Fibroblast of the aortic adventitia (primary cell): ENCODE data around the gene LLPH. TPM values are rescaled to one million over a fixed set of nuclear protein-coding genes. Genes with fewer than 3 reads are reported as not detected.

ENCODE experiments used
- DNase-seq: peaks from one replicate; pipeline ENCODE4 v3.0.0-alpha.2; 2010; ENCODE audit warnings: low read depth
- H3K4me3 ChIP-seq: 2 replicates; pipeline ENCODE4 v1.5.1; 2011; ENCODE audit warnings: low read depth, mild to moderate bottlenecking, control low read depth, low read length, moderate library complexity
- total RNA-seq: library from RNA; depleted of rRNA; stranded (reverse); fragments of >200 nt; gene quantifications from 2 replicates; pipeline ENCODE4 v1.2.3, GENCODE V29; 2012; ENCODE audit warnings: low replicate concordance
- TF ChIP-seq, protein P1 (sequence below): IDR thresholded peaks from 2 replicates; pipeline ENCODE4 v1.5.1; 2011; ENCODE audit warnings: mild to moderate bottlenecking, low read length, control low read depth, inconsistent platforms; ENCODE audit not compliant: insufficient read depth

LLPH gene
- total RNA-seq, 1 donor: 9.3 TPM

DNA sequence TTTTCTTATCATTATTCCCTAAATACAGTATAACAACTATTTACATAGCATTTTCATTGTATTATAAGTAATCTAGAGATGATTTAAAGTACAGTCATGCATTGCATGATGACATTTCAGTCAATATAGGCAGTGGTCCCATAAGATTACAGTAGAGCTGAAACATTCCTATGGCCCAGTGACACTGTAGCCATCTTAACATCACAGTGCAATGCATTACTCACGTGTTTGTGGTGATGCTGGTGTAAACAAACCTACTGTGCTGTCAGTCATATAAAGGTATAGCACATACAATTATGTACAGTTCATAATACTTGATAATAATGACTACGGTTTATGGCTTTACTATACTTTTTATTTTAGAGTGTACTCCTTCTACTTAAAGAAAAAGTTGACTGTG lies 13.3 kb downstream of the LLPH start:
- TF ChIP-seq, protein P1, sequence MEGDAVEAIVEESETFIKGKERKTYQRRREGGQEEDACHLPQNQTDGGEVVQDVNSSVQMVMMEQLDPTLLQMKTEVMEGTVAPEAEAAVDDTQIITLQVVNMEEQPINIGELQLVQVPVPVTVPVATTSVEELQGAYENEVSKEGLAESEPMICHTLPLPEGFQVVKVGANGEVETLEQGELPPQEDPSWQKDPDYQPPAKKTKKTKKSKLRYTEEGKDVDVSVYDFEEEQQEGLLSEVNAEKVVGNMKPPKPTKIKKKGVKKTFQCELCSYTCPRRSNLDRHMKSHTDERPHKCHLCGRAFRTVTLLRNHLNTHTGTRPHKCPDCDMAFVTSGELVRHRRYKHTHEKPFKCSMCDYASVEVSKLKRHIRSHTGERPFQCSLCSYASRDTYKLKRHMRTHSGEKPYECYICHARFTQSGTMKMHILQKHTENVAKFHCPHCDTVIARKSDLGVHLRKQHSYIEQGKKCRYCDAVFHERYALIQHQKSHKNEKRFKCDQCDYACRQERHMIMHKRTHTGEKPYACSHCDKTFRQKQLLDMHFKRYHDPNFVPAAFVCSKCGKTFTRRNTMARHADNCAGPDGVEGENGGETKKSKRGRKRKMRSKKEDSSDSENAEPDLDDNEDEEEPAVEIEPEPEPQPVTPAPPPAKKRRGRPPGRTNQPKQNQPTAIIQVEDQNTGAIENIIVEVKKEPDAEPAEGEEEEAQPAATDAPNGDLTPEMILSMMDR: no peak
- no peak overlapping the region for H3K4me3 ChIP-seq

DNA sequence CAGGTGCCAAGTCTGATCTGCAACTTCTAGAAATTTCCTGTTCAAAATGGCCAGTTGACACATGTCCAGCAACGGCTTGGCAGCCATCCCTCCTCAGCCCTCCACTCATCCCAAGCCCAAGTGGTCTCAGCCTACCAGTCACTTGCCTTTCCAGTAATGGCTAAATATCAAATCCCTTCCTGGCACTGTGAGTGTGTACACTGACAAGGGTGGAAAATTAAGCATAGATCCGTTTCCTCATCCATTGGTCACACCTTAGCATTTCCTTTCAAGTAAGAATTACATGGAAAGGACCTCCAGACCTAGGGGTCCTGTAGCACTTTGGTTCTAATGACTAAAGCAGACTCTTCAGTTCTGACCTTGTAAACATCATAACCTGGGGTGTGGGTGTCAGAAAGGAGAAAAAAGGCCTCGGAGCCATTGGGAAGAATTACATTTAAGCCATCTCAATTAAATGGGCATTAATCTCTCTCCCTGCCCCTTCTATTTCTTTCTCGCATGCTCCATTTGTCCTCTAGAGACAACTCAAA lies 15.4 kb downstream of the LLPH start:
- DNase-seq: no peak
- TF ChIP-seq, protein P1: no peak
- no peak overlapping the region for H3K4me3 ChIP-seq

More for the DNA sequence above, 13.3 kb downstream of the LLPH start:
- DNase-seq: no peak

DNA sequence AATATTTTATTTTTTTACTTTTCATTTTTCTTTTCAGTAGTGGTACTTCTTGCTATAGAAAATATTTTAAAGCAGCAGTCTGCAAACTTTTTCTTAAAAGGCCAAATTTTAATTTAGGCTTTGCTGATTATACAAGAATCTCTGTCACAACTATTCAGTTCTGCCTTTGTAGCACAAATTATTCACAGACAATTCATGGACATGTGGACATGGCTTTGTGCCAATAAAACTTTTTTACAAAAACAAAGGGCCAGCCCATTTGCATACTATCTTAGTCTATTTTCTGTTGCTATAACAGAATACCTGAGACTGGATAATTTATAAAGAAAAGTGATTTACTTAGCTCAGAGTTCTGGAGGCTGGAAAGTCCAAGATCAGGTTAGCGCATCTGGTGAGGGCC lies 17.1 kb downstream of the LLPH start:
- DNase-seq: no peak
- TF ChIP-seq, protein P1: no peak
- H3K4me3 ChIP-seq: no peak overlapping the region

DNA sequence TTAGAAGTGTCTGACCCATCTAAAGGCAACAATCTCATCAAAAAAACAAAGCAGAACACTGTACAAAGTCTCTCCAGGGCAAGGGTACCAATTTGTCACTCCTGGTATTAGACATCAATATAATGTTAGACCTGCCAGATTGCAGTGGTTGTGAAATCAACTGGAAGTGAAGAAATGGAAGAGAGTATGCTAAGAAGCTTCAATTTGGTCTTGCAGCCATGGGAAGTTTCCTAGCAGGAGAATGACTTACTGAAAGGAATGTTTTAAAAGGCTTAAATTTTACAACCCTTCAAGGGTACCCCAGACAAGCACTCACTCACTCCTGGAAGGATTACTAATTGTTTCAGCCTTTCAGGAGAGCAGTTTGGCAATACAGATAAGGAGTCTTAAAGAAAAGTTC lies 18.9 kb downstream of the LLPH start:
- no peak overlapping the region for H3K4me3 ChIP-seq
- no peak for DNase-seq
- TF ChIP-seq, protein P1: no peak

DNA sequence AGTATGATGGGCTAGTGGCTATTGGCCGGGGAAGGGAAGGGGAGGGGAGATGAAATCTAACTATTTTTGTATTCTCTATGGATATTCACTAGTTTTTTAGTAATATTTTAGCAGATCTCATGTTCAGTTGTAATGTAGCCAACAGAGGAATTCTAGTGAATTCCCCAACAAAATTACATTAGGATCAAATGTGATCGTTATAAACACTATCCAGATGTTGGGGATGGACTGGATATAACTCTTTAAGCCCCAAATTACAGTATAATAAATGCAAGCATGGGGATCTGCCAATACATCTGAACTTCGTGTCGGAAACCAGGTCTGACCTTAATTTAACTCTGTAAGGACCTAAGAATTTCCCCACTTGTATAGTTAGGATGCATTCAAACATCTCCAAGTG lies 21.5 kb downstream of the LLPH start:
- TF ChIP-seq, protein P1: no peak
- no peak for DNase-seq
- H3K4me3 ChIP-seq: no peak overlapping the region

DNA sequence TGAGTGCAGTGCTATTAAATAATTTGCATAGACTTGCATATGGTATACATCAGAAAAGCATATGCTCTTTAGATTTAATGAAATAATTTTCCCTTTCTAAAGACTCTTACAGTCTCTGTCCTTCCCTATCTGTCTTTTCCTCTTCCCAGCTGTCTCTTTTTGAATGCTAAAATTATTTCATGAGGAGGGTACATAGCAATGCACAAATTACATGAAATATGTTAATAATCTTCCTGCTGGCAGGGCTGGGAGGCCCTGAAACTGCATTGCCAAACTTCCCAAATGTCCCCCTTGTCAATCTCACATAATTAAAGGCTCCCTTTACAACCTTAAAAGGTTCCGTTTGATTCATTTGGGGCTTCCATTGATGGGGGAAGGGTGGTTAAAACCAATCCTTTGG lies 22.2 kb downstream of the LLPH start:
- DNase-seq: no peak
- TF ChIP-seq, protein P1: no peak
- no peak overlapping the region for H3K4me3 ChIP-seq

DNA sequence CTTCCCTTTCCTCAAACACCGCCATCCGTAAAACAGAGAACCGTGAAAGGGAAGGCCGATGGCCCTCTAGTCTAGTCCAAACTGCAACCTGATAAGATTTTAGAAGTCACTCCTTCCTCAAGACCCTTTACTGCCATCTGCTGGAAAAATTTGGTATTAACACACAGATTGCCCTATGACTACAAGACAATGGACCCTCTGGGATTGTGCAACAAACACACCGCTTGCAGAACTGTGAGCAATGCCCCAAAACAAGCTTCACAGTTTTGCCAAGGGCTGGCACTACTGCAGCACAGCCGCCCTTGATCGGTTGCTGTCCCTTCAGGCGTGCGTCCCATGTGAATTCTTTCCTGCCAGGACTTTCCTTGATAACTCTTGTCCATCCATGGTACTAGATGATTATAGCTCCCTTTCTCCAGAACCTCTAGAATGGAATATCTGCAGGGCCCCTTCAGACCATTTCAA lies 23.1 kb downstream of the LLPH start:
- H3K4me3 ChIP-seq: no peak overlapping the region
- TF ChIP-seq, protein P1: peak; percentile 83
- peak; percentile 98 for DNase-seq
